K562 (cell line): ENCODE measurements around the gene CABP7. TPM values are rescaled to one million over a fixed set of nuclear protein-coding genes. Genes with fewer than 3 reads are reported as not detected.

Experiments
- ATAC-seq: fragments of 200-7000 bp; cut with Tn5 transposase; 3 replicates; pipeline ENCODE4 v1.9.1; 2020; ENCODE audit warnings: moderate library complexity
- BruUV-seq: library from RNA; stranded (reverse); fragments of 400-500 nt; replicated peaks from 2 replicates; lab custom pipeline; 2021; lab: Mats Ljungman, UMichigan
- CTCF ChIA-PET: fragments of 300-600 bp; formaldehyde crosslinking; extraction: SDS; loops from one replicate; lab custom pipeline; 2021; ENCODE audit warnings: low intra/inter-chr PET ratio; lab: Yijun Ruan, JAX
- POLR2A ChIA-PET: fragments of 300-600, 350-650 bp; sonication (Branson Sonifier 250); formaldehyde crosslinking; extraction: SDS; loops from one replicate; lab custom pipeline; 2021; ENCODE audit warnings: antibody characterized with exemption, inconsistent platforms; lab: Yijun Ruan, JAX
- DNase-seq, 4 experiments: peaks; one replicate each; pipeline versions ENCODE4 v3.0.0 to v3.0.0-alpha.2; 2011 to 2018; ENCODE audit warnings: low spot score in 3 of 4, mixed read lengths in 3 of 4; ENCODE audit errors: extremely low read depth in 1 of 4
- FAIRE-seq: peaks from 2 replicates; lab custom pipeline; 2011; peaks lifted over from hg19 to GRCh38; lab: Jason Lieb, UNC
- H2AFZ ChIP-seq: 2 replicates; pipeline ENCODE4 v1.6.0; 2011; ENCODE audit warnings: low read depth, low read length, control low read depth, inconsistent platforms
- H3K27ac ChIP-seq: fragments of 200-600 bp; 3 replicates; pipeline ENCODE4 v1.8.0; 2011; ENCODE audit warnings: low read depth, mild to moderate bottlenecking, control low read depth, inconsistent platforms, low read length, moderate library complexity, mixed read lengths; ENCODE audit errors: extremely low read depth
- H3K27me3 ChIP-seq, 2 experiments: fragments of 300-600 bp in 1 of 2; 2 replicates in 1 of 2; 3 replicates in 1 of 2; pipeline versions ENCODE4 v1.6.0 to v1.8.0; 2011; ENCODE audit warnings: inconsistent platforms in 2 of 2, low read length in 2 of 2, mild to moderate bottlenecking in 1 of 2, mixed read lengths in 1 of 2, moderate library complexity in 1 of 2; ENCODE audit not compliant: control insufficient read depth in 2 of 2, insufficient read depth in 2 of 2
- H3K36me3 ChIP-seq: fragments of 300-600 bp; 3 replicates; pipeline ENCODE4 v1.8.0; 2011; ENCODE audit warnings: mild to moderate bottlenecking, low read length, inconsistent platforms; ENCODE audit not compliant: control insufficient read depth, insufficient read depth
- H3K4me1 ChIP-seq, 2 experiments: fragments of 200-600 bp in 1 of 2; replicated peaks in 1 of 2; 2 replicates in 1 of 2; 3 replicates in 1 of 2; pipeline versions ENCODE4 v1.5.1 to v1.8.0; 2011; ENCODE audit warnings: inconsistent platforms in 2 of 2, low read length in 2 of 2, mild to moderate bottlenecking in 1 of 2, mixed read lengths in 1 of 2, moderate library complexity in 1 of 2; ENCODE audit not compliant: control insufficient read depth in 2 of 2, insufficient read depth in 2 of 2
- H3K4me2 ChIP-seq: 2 replicates; pipeline ENCODE4 v1.6.1; 2011; ENCODE audit warnings: low read length, control low read depth, inconsistent platforms, mixed read lengths; ENCODE audit not compliant: insufficient read depth
- H3K4me3 ChIP-seq: fragments of 200-600 bp; sonication (generic), shearing (Covaris generic); 2 replicates; pipeline ENCODE4 v1.5.1; 2016; ENCODE audit warnings: control low read depth, inconsistent platforms
- H3K79me2 ChIP-seq: fragments of 200-600 bp; 3 replicates; pipeline ENCODE4 v1.8.0; 2011; ENCODE audit warnings: low read length, inconsistent platforms; ENCODE audit not compliant: control insufficient read depth, insufficient read depth
- H3K9ac ChIP-seq, 2 experiments: 2 replicates each; pipeline versions ENCODE4 v1.6.0 to v1.6.1; 2011; ENCODE audit warnings: low read depth in 2 of 2, low read length in 2 of 2, control low read depth in 1 of 2, inconsistent platforms in 1 of 2, mild to moderate bottlenecking in 1 of 2, mixed read lengths in 1 of 2; ENCODE audit not compliant: insufficient read depth in 1 of 2
- H3K9me1 ChIP-seq: one replicate; pipeline ENCODE4 v1.6.0; 2011; ENCODE audit warnings: inconsistent platforms, mild to moderate bottlenecking, low read length, moderate library complexity; ENCODE audit not compliant: control insufficient read depth, insufficient read depth
- H3K9me3 ChIP-seq: replicated peaks from 2 replicates; pipeline ENCODE4 v1.5.1; 2011; ENCODE audit warnings: low read depth, low read length, inconsistent platforms; ENCODE audit not compliant: control insufficient read depth, insufficient read depth
- H4K20me1 ChIP-seq: replicated peaks from 2 replicates; pipeline ENCODE4 v1.6.1; 2011; ENCODE audit warnings: low read length, inconsistent platforms, mixed read lengths; ENCODE audit not compliant: control insufficient read depth, insufficient read depth
- ARID4B ChIP-seq: sonication (generic); formaldehyde crosslinking; IDR thresholded peaks from 2 replicates; pipeline ENCODE4 v1.8.0; 2022; ENCODE audit warnings: mild to moderate bottlenecking, missing genetic modification reagents
- NFIX ChIP-seq: fragments of 250-450 bp; sonication (Bioruptor Pico); IDR thresholded peaks from 2 replicates; pipeline ENCODE4 v1.4.0; 2020; ENCODE audit warnings: low read depth, mild to moderate bottlenecking, moderate library complexity
- PHTF2 ChIP-seq: fragments of 250-450 bp; sonication (Bioruptor Pico); IDR thresholded peaks from 2 replicates; pipeline ENCODE4 v1.5.0; 2021; ENCODE audit warnings: mild to moderate bottlenecking
- ZBTB33 ChIP-seq: sonication (generic); formaldehyde crosslinking; IDR thresholded peaks from 2 replicates; pipeline ENCODE4 v1.8.1; 2023; ENCODE audit warnings: mild to moderate bottlenecking, missing genetic modification reagents
- ZNF282 ChIP-seq: sonication (generic); formaldehyde crosslinking; IDR thresholded peaks from 2 replicates; pipeline ENCODE4 v1.8.1; 2023; ENCODE audit warnings: missing genetic modification reagents
- ZNF717 ChIP-seq: fragments of 250-450 bp; sonication (Bioruptor Pico); IDR thresholded peaks from 2 replicates; pipeline ENCODE4 v1.5.0; 2021
- WGBS: fragments of 100-300 bp; shearing (Covaris generic); methylation state at CpG from one replicate; pipeline ENCODE4 v1.1.6; 2016; ENCODE audit warnings: low coverage, mixed read lengths; ENCODE audit not compliant: insufficient coverage; ENCODE audit errors: missing lambda C conversion rate; 5-methylcytosine and 5-hydroxymethylcytosine counted together
- in situ Hi-C: fragments of 300-500 bp; cut with MboI; formaldehyde crosslinking; loops from 4 replicates; pipeline ENCODE4 v1.15.0; 2018; ENCODE audit warnings: inconsistent platforms, mixed read lengths
- intact Hi-C: fragments of 100-400 bp; cut with micrococcal nuclease; formaldehyde crosslinking; loops from 2 replicates; pipeline ENCODE4 v1.14.2; 2022
- polyA plus RNA-seq, 8 experiments: library from polyadenylated mRNA; depleted of rRNA in 4 of 8; stranded (reverse) in 5 of 8; unstranded in 3 of 8; fragments of >200 nt; fragmentation: Nextera tagmentation in 2 of 8; fragmentation: Illumina TruSeq in 1 of 8; extraction: Ambion mirVana in 2 of 8; extraction: Trizol in 1 of 8; gene quantifications; 2 replicates each; pipeline versions ENCODE4 v1.2.1 to v1.2.3, GENCODE V29; 2011 to 2014; ENCODE audit warnings: inconsistent platforms in 1 of 8, missing spikeins in 1 of 8
- total RNA-seq, 7 experiments: library from RNA; depleted of rRNA in 6 of 7; stranded (reverse); fragments of >200 nt in 6 of 7; fragmentation: Illumina TruSeq in 2 of 7; extraction: Trizol in 2 of 7; gene quantifications; 2 replicates each; pipeline versions ENCODE4 v1.2.1 to v1.2.3, GENCODE V29; 2011 to 2021; ENCODE audit warnings: low replicate concordance in 1 of 7
- TF ChIP-seq, protein P1 (sequence below): fragments of 250-450 bp; sonication (Bioruptor Pico); IDR thresholded peaks from 2 replicates; pipeline ENCODE4 v1.4.0; 2020

The CABP7 gene
- total and polyA plus RNA-seq, 9 of the 15 experiments (the other 6 are each of a cell fraction or from before 2014, with no cell fraction given), result not detected

GRCh38 chr22:29702000-29702930 is 17.5 kb upstream of the CABP7 start:
- H3K9ac ChIP-seq, result no peak overlapping the region
- intact Hi-C loops, result loop anchor here (5.0 kb wide), 1 partner anchor 385 kb away; no protein-coding TSS in a partner anchor
- H3K4me2 ChIP-seq, result no peak overlapping the region
- H3K79me2 ChIP-seq, result no peaks in the 10 kb centered on the region
- H3K9me1 ChIP-seq, result no peaks in the 10 kb centered on the region
- ChIA-PET POLR2A (interaction anchor here (0.6 to 1.2 kb wide), 6 partner anchors 8 to 300 kb away, joined by 3 read pairs; no protein-coding TSS in a partner anchor), CTCF (interaction anchor here (2.4 kb wide), 1 partner anchor 387 kb away, joined by 16 read pairs; no protein-coding TSS in a partner anchor)
- H3K27ac ChIP-seq, result no peak overlapping the region
- no TSS peak for BruUV-seq
- 33% methylated on average over 11 of the region's 14 CpGs for WGBS
- no peak overlapping the region for H3K4me3 ChIP-seq
- no peaks in the 10 kb centered on the region for H3K9me3 ChIP-seq
- FAIRE-seq (no peak), ATAC-seq (no peak), DNase-seq (no peak)
- no peak overlapping the region for H2AFZ ChIP-seq
- no peak for TF ChIP-seq ZNF282 (CRISPR knock-in tag)
- TF ChIP-seq ZNF717 (CRISPR knock-in tag), result no peak
- TF ChIP-seq ARID4B (CRISPR knock-in tag), result no peak
- no peak for TF ChIP-seq NFIX
- TF ChIP-seq, protein P1, sequence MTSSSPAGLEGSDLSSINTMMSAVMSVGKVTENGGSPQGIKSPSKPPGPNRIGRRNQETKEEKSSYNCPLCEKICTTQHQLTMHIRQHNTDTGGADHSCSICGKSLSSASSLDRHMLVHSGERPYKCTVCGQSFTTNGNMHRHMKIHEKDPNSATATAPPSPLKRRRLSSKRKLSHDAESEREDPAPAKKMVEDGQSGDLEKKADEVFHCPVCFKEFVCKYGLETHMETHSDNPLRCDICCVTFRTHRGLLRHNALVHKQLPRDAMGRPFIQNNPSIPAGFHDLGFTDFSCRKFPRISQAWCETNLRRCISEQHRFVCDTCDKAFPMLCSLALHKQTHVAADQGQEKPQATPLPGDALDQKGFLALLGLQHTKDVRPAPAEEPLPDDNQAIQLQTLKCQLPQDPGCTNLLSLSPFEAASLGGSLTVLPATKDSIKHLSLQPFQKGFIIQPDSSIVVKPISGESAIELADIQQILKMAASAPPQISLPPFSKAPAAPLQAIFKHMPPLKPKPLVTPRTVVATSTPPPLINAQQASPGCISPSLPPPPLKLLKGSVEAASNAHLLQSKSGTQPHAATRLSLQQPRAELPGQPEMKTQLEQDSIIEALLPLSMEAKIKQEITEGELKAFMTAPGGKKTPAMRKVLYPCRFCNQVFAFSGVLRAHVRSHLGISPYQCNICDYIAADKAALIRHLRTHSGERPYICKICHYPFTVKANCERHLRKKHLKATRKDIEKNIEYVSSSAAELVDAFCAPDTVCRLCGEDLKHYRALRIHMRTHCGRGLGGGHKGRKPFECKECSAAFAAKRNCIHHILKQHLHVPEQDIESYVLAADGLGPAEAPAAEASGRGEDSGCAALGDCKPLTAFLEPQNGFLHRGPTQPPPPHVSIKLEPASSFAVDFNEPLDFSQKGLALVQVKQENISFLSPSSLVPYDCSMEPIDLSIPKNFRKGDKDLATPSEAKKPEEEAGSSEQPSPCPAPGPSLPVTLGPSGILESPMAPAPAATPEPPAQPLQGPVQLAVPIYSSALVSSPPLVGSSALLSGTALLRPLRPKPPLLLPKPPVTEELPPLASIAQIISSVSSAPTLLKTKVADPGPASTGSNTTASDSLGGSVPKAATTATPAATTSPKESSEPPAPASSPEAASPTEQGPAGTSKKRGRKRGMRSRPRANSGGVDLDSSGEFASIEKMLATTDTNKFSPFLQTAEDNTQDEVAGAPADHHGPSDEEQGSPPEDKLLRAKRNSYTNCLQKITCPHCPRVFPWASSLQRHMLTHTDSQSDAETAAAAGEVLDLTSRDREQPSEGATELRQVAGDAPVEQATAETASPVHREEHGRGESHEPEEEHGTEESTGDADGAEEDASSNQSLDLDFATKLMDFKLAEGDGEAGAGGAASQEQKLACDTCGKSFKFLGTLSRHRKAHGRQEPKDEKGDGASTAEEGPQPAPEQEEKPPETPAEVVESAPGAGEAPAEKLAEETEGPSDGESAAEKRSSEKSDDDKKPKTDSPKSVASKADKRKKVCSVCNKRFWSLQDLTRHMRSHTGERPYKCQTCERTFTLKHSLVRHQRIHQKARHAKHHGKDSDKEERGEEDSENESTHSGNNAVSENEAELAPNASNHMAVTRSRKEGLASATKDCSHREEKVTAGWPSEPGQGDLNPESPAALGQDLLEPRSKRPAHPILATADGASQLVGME (CRISPR knock-in tag), result no peak
- TF ChIP-seq PHTF2 (CRISPR knock-in tag), result no peak
- TF ChIP-seq ZBTB33 (CRISPR knock-in tag), result no peak
- H3K36me3 ChIP-seq, result no peaks in the 10 kb centered on the region
- H4K20me1 ChIP-seq, result no peaks in the 10 kb centered on the region
- in situ Hi-C loops, result no loop called here
- H3K4me1 ChIP-seq, result peaks cover 8 to 38% of the 10 kb centered on the region in 2 experiments; a peak in 4 of 5 replicates
- peaks cover 0 to 8% of the 10 kb centered on the region in 2 experiments; a peak in 1 of 5 replicates for H3K27me3 ChIP-seq
